Measurements from ENCODE around the gene RPL12. TPM values are rescaled to one million over a fixed set of nuclear protein-coding genes. Genes with fewer than 3 reads are reported as not detected.

The RPL12 gene
- total and polyA plus RNA-seq, 2 experiments from 2014 or later = 392 to 1,720 TPM

DNA sequence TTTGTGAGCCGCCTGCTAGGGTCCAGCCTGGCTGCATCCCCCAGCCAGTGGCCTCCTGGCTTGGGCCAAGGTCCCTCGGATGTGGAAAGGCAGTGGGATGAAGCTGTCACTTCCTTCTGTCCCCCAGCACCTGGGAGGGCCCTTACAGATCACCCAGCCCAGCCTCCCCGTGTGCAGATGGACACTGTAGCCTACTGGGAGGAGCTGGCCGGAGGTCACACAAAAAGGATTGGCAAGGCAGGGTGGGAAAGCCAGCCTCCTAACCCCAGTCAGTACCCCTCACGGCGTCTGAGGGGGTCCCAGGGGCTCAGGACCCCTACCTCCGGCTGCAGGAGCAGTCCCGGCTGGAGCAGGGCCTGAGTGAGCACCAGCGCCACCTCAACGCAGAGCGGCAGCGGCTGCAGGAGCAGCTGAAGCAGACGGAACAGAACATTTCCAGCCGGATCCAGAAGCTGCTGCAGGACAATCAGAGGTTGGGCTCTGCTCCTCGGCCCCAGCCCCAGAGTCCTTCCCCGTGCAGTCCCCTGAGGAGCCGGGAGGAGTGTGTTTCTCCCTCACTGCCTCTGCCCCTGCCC lies 28.4 kb upstream of the RPL12 start:
- DNase-seq (ENCODE audit: low spot score) = no peak
- Histone ChIP-seq H3K27me3 (no peaks in the 10 kb centered on the region), H3K9me2 (replicated peaks; ENCODE audit: insufficient read depth) (no peaks in the 10 kb centered on the region), H3K4me1 (ENCODE audit: insufficient read depth) (no peaks in the 10 kb centered on the region), H3K4me2 (no peak overlapping the region), H3K27ac (no peak overlapping the region), H3K79me2 (no peaks in the 10 kb centered on the region), H4K20me1 (ENCODE audit: insufficient read depth, poor library complexity, severe bottlenecking) (no peaks in the 10 kb centered on the region), H3K36me3 (replicated peaks; ENCODE audit: insufficient read depth, low read depth) (no peaks in the 10 kb centered on the region), H3K4me3 (no peak overlapping the region), H3K9me3 (ENCODE audit: low read depth) (no peaks in the 10 kb centered on the region), H2AFZ (no peak overlapping the region)
- 90% methylated on average over 17 of the region's 17 CpGs for whole genome bisulfite sequencing (ENCODE audit: low lambda C conversion rate, missing lambda C conversion rate)
- no peak for TF ChIP-seq CTCF (IDR thresholded peaks at IDR 0.05; ENCODE audit: poor library complexity)

DNA sequence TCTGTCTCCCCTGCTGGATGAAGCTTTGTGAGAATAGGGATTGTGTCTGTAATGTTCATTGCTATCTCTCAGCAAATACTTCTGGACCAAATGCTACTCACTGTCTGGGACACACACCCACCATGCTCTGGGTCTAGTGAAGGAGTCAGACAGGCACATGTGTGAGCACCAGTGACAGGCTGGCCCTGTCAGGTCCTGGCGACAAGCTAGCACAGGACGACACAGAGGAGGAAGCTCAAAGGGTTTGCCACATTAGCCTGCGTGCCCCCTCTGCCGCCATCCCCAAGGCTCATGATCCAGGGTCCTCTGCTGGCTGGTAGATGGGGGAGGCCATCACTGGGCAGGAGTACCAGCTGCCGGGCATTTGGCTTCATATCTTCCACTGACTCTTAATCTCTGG lies 23.4 kb upstream of the RPL12 start:
- Histone ChIP-seq H4K20me1 (ENCODE audit: insufficient read depth, poor library complexity, severe bottlenecking) (no peaks in the 10 kb centered on the region), H3K27me3 (no peaks in the 10 kb centered on the region), H3K27ac (no peak overlapping the region), H3K9me2 (replicated peaks; ENCODE audit: insufficient read depth) (no peaks in the 10 kb centered on the region), H3K4me3 (no peak overlapping the region), H3K4me1 (ENCODE audit: insufficient read depth) (no peaks in the 10 kb centered on the region), H3K4me2 (no peak overlapping the region), H3K9me3 (ENCODE audit: low read depth) (no peaks in the 10 kb centered on the region), H3K36me3 (replicated peaks; ENCODE audit: insufficient read depth, low read depth) (no peaks in the 10 kb centered on the region), H3K79me2 (no peaks in the 10 kb centered on the region), H2AFZ (no peak overlapping the region)
- 96% methylated on average over 5 of the region's 5 CpGs for WGBS (ENCODE audit: low lambda C conversion rate, missing lambda C conversion rate)
- no peak for DNase-seq (ENCODE audit: low spot score)
- TF ChIP-seq EZH2phosphoT487 (IDR thresholded peaks at IDR 0.05; ENCODE audit: low read depth, severe bottlenecking, unreplicated experiment) = no peak
- no peak for TF ChIP-seq CTCF (IDR thresholded peaks at IDR 0.05; ENCODE audit: poor library complexity)
- TF ChIP-seq EZH2 (IDR thresholded peaks at IDR 0.05; ENCODE audit: borderline replicate concordance) = no peak

GRCh38 chr9:127473932-127474331 lies 22.7 kb upstream of the RPL12 start:
- no peaks in the 10 kb centered on the region for H3K9me3 ChIP-seq (ENCODE audit: low read depth)
- no peak overlapping the region for H3K4me3 ChIP-seq
- H3K4me1 ChIP-seq (ENCODE audit: insufficient read depth) = no peaks in the 10 kb centered on the region
- no peak overlapping the region for H2AFZ ChIP-seq
- no peaks in the 10 kb centered on the region for H3K79me2 ChIP-seq
- no peaks in the 10 kb centered on the region for H4K20me1 ChIP-seq (ENCODE audit: insufficient read depth, poor library complexity, severe bottlenecking)
- DNase-seq (ENCODE audit: low spot score) = no peak
- no peak for TF ChIP-seq EZH2 (IDR thresholded peaks at IDR 0.05; ENCODE audit: borderline replicate concordance)
- TF ChIP-seq CTCF (IDR thresholded peaks at IDR 0.05; ENCODE audit: poor library complexity) = no peak
- no peak for TF ChIP-seq EZH2phosphoT487 (IDR thresholded peaks at IDR 0.05; ENCODE audit: low read depth, severe bottlenecking, unreplicated experiment)
- no peak overlapping the region for H3K27ac ChIP-seq
- no peaks in the 10 kb centered on the region for H3K27me3 ChIP-seq
- H3K36me3 ChIP-seq (replicated peaks; ENCODE audit: insufficient read depth, low read depth) = no peaks in the 10 kb centered on the region
- no peak overlapping the region for H3K4me2 ChIP-seq
- no peaks in the 10 kb centered on the region for H3K9me2 ChIP-seq (replicated peaks; ENCODE audit: insufficient read depth)
- 93% methylated on average over 4 of the region's 4 CpGs for WGBS (ENCODE audit: low lambda C conversion rate, missing lambda C conversion rate)

DNA sequence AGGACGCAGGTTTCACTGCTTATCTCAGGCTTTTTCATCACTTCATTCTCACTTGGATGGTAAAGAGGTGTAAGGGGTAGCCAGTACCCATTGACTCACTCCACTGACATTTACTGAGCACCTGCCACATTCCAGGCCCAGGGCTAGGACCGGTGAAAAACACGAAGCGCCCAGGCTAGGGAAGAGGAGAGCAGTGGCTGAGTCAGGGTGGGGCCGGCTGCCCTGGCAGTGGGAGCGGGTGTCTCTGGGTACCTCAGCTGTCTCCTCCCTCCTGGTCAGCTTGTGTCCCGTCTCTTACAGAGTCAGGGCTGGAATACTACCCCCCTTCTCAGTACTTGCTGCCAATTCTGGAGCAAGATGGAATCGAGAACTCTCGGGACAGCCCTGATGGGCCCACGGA lies 22.3 kb upstream of the RPL12 start:
- no peak for DNase-seq (ENCODE audit: low spot score)
- TF ChIP-seq CTCF (IDR thresholded peaks at IDR 0.05; ENCODE audit: poor library complexity) = no peak
- TF ChIP-seq EZH2phosphoT487 (IDR thresholded peaks at IDR 0.05; ENCODE audit: low read depth, severe bottlenecking, unreplicated experiment) = no peak
- WGBS (ENCODE audit: low lambda C conversion rate, missing lambda C conversion rate) = 88% methylated on average over 10 of the region's 10 CpGs
- H3K36me3 ChIP-seq (replicated peaks; ENCODE audit: insufficient read depth, low read depth) = no peaks in the 10 kb centered on the region
- H3K9me3 ChIP-seq (ENCODE audit: low read depth) = no peaks in the 10 kb centered on the region
- no peak overlapping the region for H3K4me2 ChIP-seq
- H3K4me3 ChIP-seq = no peak overlapping the region
- no peaks in the 10 kb centered on the region for H4K20me1 ChIP-seq (ENCODE audit: insufficient read depth, poor library complexity, severe bottlenecking)
- no peaks in the 10 kb centered on the region for H3K27me3 ChIP-seq
- H3K27ac ChIP-seq = no peak overlapping the region
- H3K4me1 ChIP-seq (ENCODE audit: insufficient read depth) = no peaks in the 10 kb centered on the region
- no peak overlapping the region for H2AFZ ChIP-seq
- no peaks in the 10 kb centered on the region for H3K79me2 ChIP-seq
- no peaks in the 10 kb centered on the region for H3K9me2 ChIP-seq (replicated peaks; ENCODE audit: insufficient read depth)

Data from hepatocyte (in vitro differentiated cells).